ENCODE data around the gene TRMT6. TPM values are rescaled to one million over a fixed set of nuclear protein-coding genes. Genes with fewer than 3 reads are reported as not detected.

TRMT6 gene
- total and polyA plus RNA-seq, 2 donors (not counting 1 experiment from before 2014, with no cell fraction given), result 7.8 to 12.5 TPM

- no peak for DNase-seq (ENCODE audit: low read depth in 2 of 2)
- H3K36me3 ChIP-seq (ENCODE audit: control insufficient read depth, insufficient read depth, low read length), result no peaks in the 10 kb centered on the region
- no peak overlapping the region for H3K27ac ChIP-seq (ENCODE audit: insufficient read depth, low read length)
- no peak overlapping the region for H3K4me2 ChIP-seq (ENCODE audit: extremely low read depth, insufficient read depth, low read length)
- H3K4me3 ChIP-seq (replicated peaks in 1 of 4; ENCODE audit: control extremely low read depth in 1 of 4, insufficient read depth in 1 of 4, low read depth in 3 of 4, low read length in 4 of 4), result no peak overlapping the region
- no peaks in the 10 kb centered on the region for H3K27me3 ChIP-seq (ENCODE audit: control insufficient read depth, insufficient read depth, low read length)
- no peaks in the 10 kb centered on the region for H4K20me1 ChIP-seq (ENCODE audit: control insufficient read depth, extremely low read depth, insufficient read depth, low read length)
- no peaks in the 10 kb centered on the region for H3K4me1 ChIP-seq (ENCODE audit: control insufficient read depth, extremely low read depth, insufficient read depth, low read length)
- H3K79me2 ChIP-seq (ENCODE audit: control insufficient read depth, insufficient read depth, low read length), result no peaks in the 10 kb centered on the region
- H3K9me3 ChIP-seq (ENCODE audit: control insufficient read depth, insufficient read depth, low read depth, low read length), result no peaks in the 10 kb centered on the region
- H3K9ac ChIP-seq (ENCODE audit: insufficient read depth, low read length), result no peak overlapping the region
- no peak overlapping the region for H2AFZ ChIP-seq (ENCODE audit: low read length)
- TF ChIP-seq EZH2 (IDR thresholded peaks at IDR 0.05; ENCODE audit: low read length, missing control alignments) (no peak), CTCF (conservative IDR thresholded peaks at IDR 0.05 in 1 of 2, IDR thresholded peaks at IDR 0.05 in 1 of 2; ENCODE audit: low read depth in 1 of 2, low read length in 2 of 2) (no peak)
Observed at GRCh38 chr20:5970381-5970780, 20.0 kb upstream of the TRMT6 start.

DNA sequence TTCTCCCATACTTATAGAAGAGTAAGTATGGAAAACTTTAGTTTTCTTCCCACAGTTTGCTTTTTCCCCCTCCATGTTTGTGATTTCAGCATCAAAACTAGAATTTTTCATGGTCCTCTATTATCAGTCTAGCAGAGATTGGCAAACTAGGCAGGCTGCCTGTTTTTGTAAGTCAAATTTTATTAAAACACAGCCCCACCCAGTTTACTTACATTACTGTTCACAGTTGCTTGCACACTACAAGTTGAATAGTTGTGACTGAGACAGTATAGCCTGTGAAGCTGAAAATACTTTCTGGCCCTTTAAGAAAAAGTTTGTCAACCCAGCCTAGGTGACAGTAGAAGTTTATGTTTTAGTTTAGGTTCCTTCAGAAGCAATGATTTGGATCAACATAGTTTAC lies 19.6 kb upstream of the TRMT6 start:
- Histone ChIP-seq H3K4me1 (ENCODE audit: control insufficient read depth, extremely low read depth, insufficient read depth, low read length) (no peaks in the 10 kb centered on the region), H3K36me3 (ENCODE audit: control insufficient read depth, insufficient read depth, low read length) (no peaks in the 10 kb centered on the region), H3K4me2 (ENCODE audit: extremely low read depth, insufficient read depth, low read length) (no peak overlapping the region), H4K20me1 (ENCODE audit: control insufficient read depth, extremely low read depth, insufficient read depth, low read length) (no peaks in the 10 kb centered on the region), H2AFZ (ENCODE audit: low read length) (no peak overlapping the region), H3K4me3 (replicated peaks in 1 of 4; ENCODE audit: control extremely low read depth in 1 of 4, insufficient read depth in 1 of 4, low read depth in 3 of 4, low read length in 4 of 4) (no peak overlapping the region), H3K9ac (ENCODE audit: insufficient read depth, low read length) (no peak overlapping the region), H3K79me2 (ENCODE audit: control insufficient read depth, insufficient read depth, low read length) (no peaks in the 10 kb centered on the region), H3K27ac (ENCODE audit: insufficient read depth, low read length) (no peak overlapping the region), H3K9me3 (ENCODE audit: control insufficient read depth, insufficient read depth, low read depth, low read length) (no peaks in the 10 kb centered on the region), H3K27me3 (ENCODE audit: control insufficient read depth, insufficient read depth, low read length) (no peaks in the 10 kb centered on the region)
- TF ChIP-seq EZH2 (IDR thresholded peaks at IDR 0.05; ENCODE audit: low read length, missing control alignments) (no peak), CTCF (conservative IDR thresholded peaks at IDR 0.05 in 1 of 2, IDR thresholded peaks at IDR 0.05 in 1 of 2; ENCODE audit: low read depth in 1 of 2, low read length in 2 of 2) (no peak)
- DNase-seq (ENCODE audit: low read depth in 2 of 2), result no peak

DNA sequence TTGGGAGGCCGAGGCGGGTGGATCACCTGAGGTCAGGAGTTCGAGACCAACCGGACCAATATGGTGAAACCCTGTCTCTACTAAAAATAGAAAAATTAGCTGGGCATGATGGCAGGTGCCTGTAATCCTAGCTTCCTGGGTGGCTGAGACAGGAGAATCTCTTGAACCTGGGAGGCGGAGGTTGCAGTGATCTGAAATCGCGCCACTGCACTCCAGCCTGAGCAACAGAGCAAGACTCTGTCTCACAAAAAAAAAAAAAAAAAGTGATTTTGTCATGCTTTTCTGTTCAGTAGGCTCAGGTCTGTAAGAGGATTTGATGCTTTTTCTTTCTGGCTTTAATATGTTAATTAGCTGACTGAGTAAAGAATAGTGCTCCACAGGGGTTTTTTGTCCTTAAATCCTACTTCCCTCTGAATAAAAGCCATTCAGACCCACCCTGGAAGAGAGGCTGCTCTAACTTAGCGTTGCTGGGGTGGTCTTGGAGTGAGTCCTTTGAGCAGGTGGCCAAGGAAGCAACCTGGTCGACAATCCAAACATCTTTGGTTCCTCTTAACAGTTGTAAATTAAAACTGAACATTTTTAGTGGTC lies 19.1 kb upstream of the TRMT6 start:
- H3K9ac ChIP-seq (ENCODE audit: insufficient read depth, low read length), result no peak overlapping the region
- H3K9me3 ChIP-seq (ENCODE audit: control insufficient read depth, insufficient read depth, low read depth, low read length), result no peaks in the 10 kb centered on the region
- no peak overlapping the region for H3K4me2 ChIP-seq (ENCODE audit: extremely low read depth, insufficient read depth, low read length)
- no peak overlapping the region for H3K27ac ChIP-seq (ENCODE audit: insufficient read depth, low read length)
- H3K27me3 ChIP-seq (ENCODE audit: control insufficient read depth, insufficient read depth, low read length), result no peaks in the 10 kb centered on the region
- TF ChIP-seq EZH2 (IDR thresholded peaks at IDR 0.05; ENCODE audit: low read length, missing control alignments), result no peak
- no peak for DNase-seq (ENCODE audit: low read depth in 2 of 2)
- no peaks in the 10 kb centered on the region for H3K79me2 ChIP-seq (ENCODE audit: control insufficient read depth, insufficient read depth, low read length)
- no peak overlapping the region for H3K4me3 ChIP-seq (replicated peaks in 1 of 4; ENCODE audit: control extremely low read depth in 1 of 4, insufficient read depth in 1 of 4, low read depth in 3 of 4, low read length in 4 of 4)
- H4K20me1 ChIP-seq (ENCODE audit: control insufficient read depth, extremely low read depth, insufficient read depth, low read length), result no peaks in the 10 kb centered on the region
- H2AFZ ChIP-seq (ENCODE audit: low read length), result no peak overlapping the region
- no peaks in the 10 kb centered on the region for H3K4me1 ChIP-seq (ENCODE audit: control insufficient read depth, extremely low read depth, insufficient read depth, low read length)
- no peaks in the 10 kb centered on the region for H3K36me3 ChIP-seq (ENCODE audit: control insufficient read depth, insufficient read depth, low read length)

Data from fibroblast of lung (primary cell).